SK-N-SH (cell line): ENCODE results near the gene ENDOV. TPM values are rescaled to one million over a fixed set of nuclear protein-coding genes. Genes with fewer than 3 reads are reported as not detected.

Experiments
- CTCF ChIA-PET: fragments of 300-600, 350-600 bp; formaldehyde crosslinking; extraction: SDS; loops from one replicate; lab custom pipeline; 2021; lab: Yijun Ruan, JAX
- POLR2A ChIA-PET: fragments of 350-600 bp; sonication (Branson Sonifier 250); formaldehyde crosslinking; extraction: SDS; loops from one replicate; lab custom pipeline; 2020; ENCODE audit warnings: antibody characterized with exemption, inconsistent platforms; lab: Yijun Ruan, JAX
- DNase-seq: peaks from one replicate; pipeline ENCODE4 v3.0.0; 2012
- H2AFZ ChIP-seq: fragments of 200-600 bp; sonication (generic); 2 replicates; pipeline ENCODE4 v1.8.1; 2016; ENCODE audit warnings: antibody characterized with exemption, mild to moderate bottlenecking, low read depth
- H3F3A ChIP-seq: fragments of 200-600 bp; sonication (generic); replicated peaks from 2 replicates; pipeline ENCODE3; 2016; ENCODE audit warnings: antibody characterized with exemption, mild to moderate bottlenecking; ENCODE audit not compliant: insufficient read depth
- H3K27ac ChIP-seq, 2 experiments: fragments of 200-500 bp in 1 of 2; fragments of 200-600 bp in 1 of 2; sonication (Bioruptor generic) in 1 of 2; sonication (generic), shearing (Covaris generic) in 1 of 2; 2 replicates each; pipeline versions ENCODE4 v1.5.1 to v1.6.1; 2014 to 2016; ENCODE audit warnings: low read depth in 2 of 2, inconsistent platforms in 1 of 2, low read length in 1 of 2, mild to moderate bottlenecking in 1 of 2, mixed read lengths in 1 of 2
- H3K27me3 ChIP-seq: fragments of 200-600 bp; sonication (generic), shearing (Covaris generic); 2 replicates; pipeline ENCODE4 v1.6.1; 2016; ENCODE audit warnings: mixed run types; ENCODE audit not compliant: insufficient read depth
- H3K36me3 ChIP-seq, 2 experiments: fragments of 200-500 bp in 1 of 2; fragments of 200-600 bp in 1 of 2; sonication (Bioruptor generic) in 1 of 2; sonication (generic) in 1 of 2; replicated peaks in 1 of 2; 2 replicates each; pipeline versions ENCODE3 to v1.5.1; 2014 to 2016; ENCODE audit warnings: low read length in 1 of 2, mild to moderate bottlenecking in 1 of 2; ENCODE audit not compliant: insufficient read depth in 2 of 2, control insufficient read depth in 1 of 2
- H3K4me1 ChIP-seq, 2 experiments: fragments of 200-500 bp in 1 of 2; fragments of 200-600 bp in 1 of 2; sonication (Bioruptor generic) in 1 of 2; sonication (generic), shearing (Covaris generic) in 1 of 2; 2 replicates each; pipeline versions ENCODE4 v1.5.1 to v1.6.1; 2014 to 2016; ENCODE audit warnings: low read depth in 1 of 2, low read length in 1 of 2, mixed run types in 1 of 2; ENCODE audit not compliant: insufficient read depth in 2 of 2, control insufficient read depth in 1 of 2
- H3K4me2 ChIP-seq: fragments of 200-600 bp; sonication (generic), shearing (Covaris generic); 2 replicates; pipeline ENCODE4 v1.6.1; 2017; ENCODE audit warnings: mixed run types
- H3K4me3 ChIP-seq, 2 experiments: fragments of 200-500 bp in 1 of 2; fragments of 200-600 bp in 1 of 2; sonication (Bioruptor generic) in 1 of 2; sonication (generic), shearing (Covaris generic) in 1 of 2; 2 replicates each; pipeline versions ENCODE4 v1.5.1 to v1.8.1; 2014 to 2016; ENCODE audit warnings: low read depth in 2 of 2, inconsistent platforms in 1 of 2, low read length in 1 of 2, mild to moderate bottlenecking in 1 of 2, mixed read lengths in 1 of 2, moderate library complexity in 1 of 2
- H3K79me2 ChIP-seq: fragments of 200-600 bp; sonication (generic); 2 replicates; pipeline ENCODE4 v1.8.1; 2017; ENCODE audit warnings: mild to moderate bottlenecking; ENCODE audit not compliant: insufficient read depth
- H3K9ac ChIP-seq: fragments of 200-600 bp; sonication (generic); 2 replicates; pipeline ENCODE4 v1.6.1; 2017; ENCODE audit warnings: mixed run types
- H3K9me2 ChIP-seq: fragments of 200-600 bp; sonication (generic); 2 replicates; pipeline ENCODE4 v1.6.1; 2017; ENCODE audit warnings: mixed run types
- H3K9me3 ChIP-seq: fragments of 200-600 bp; sonication (generic); 2 replicates; pipeline ENCODE4 v1.6.1; 2017; ENCODE audit warnings: mixed run types, mild to moderate bottlenecking, moderate library complexity
- H4K20me1 ChIP-seq: fragments of 200-600 bp; sonication (generic); 2 replicates; pipeline ENCODE4 v1.6.1; 2017; ENCODE audit warnings: mild to moderate bottlenecking, mixed run types; ENCODE audit not compliant: insufficient read depth
- CHD2 ChIP-seq: fragments of 150-350 bp; IDR thresholded peaks from 2 replicates; pipeline ENCODE4 v1.6.1; 2018; ENCODE audit warnings: low read length; ENCODE audit not compliant: partially characterized antibody
- EP300 ChIP-seq, 2 experiments: IDR thresholded peaks; 2 replicates each; pipeline versions ENCODE4 v1.4.0 to v1.6.1; 2012; ENCODE audit warnings: borderline replicate concordance in 1 of 2, low read depth in 1 of 2, low read length in 1 of 2
- GATA2 ChIP-seq: sonication (generic); formaldehyde crosslinking; IDR thresholded peaks from 2 replicates; pipeline ENCODE4 v1.5.0; 2020; ENCODE audit warnings: mild to moderate bottlenecking, missing genetic modification reagents
- MXI1 ChIP-seq: IDR thresholded peaks from 2 replicates; pipeline ENCODE4 v1.6.1; 2012; ENCODE audit warnings: mild to moderate bottlenecking, low read depth, low read length, improper control_type of control experiment
- RCOR1 ChIP-seq: fragments of 150-350 bp; IDR thresholded peaks from 2 replicates; pipeline ENCODE4 v1.6.1; 2017; ENCODE audit warnings: antibody characterized with exemption, low read length
- RXRA ChIP-seq: IDR thresholded peaks from 2 replicates; pipeline ENCODE4 v1.4.0; 2012; ENCODE audit warnings: low read depth, mild to moderate bottlenecking, borderline replicate concordance
- TAF1 ChIP-seq: IDR thresholded peaks from 2 replicates; pipeline ENCODE4 v1.6.1; 2012; ENCODE audit warnings: low read depth, mild to moderate bottlenecking, low read length, moderate library complexity, borderline replicate concordance
- TCF12 ChIP-seq: IDR thresholded peaks from 2 replicates; pipeline ENCODE4 v1.4.0; 2012
- TEAD4 ChIP-seq: IDR thresholded peaks from 2 replicates; pipeline ENCODE4 v1.4.0; 2012; ENCODE audit warnings: mild to moderate bottlenecking, borderline replicate concordance; ENCODE audit not compliant: insufficient read depth
- YY1 ChIP-seq: IDR thresholded peaks from 2 replicates; pipeline ENCODE4 v1.4.0; 2012; ENCODE audit warnings: low read depth, mild to moderate bottlenecking
- WGBS: methylation state at CpG from one replicate; pipeline ENCODE4 v1.1.6; 2017; ENCODE audit warnings: low lambda C conversion rate; 5-methylcytosine and 5-hydroxymethylcytosine counted together
- polyA plus RNA-seq, 3 experiments: library from polyadenylated mRNA; depleted of rRNA; stranded (reverse); fragments of >200 nt; gene quantifications; 2 replicates each; pipeline ENCODE4 v1.2.3, GENCODE V29; 2012
- TF ChIP-seq, protein P1 (sequence below): fragments of 200-600 bp; sonication (generic); IDR thresholded peaks from 2 replicates; pipeline ENCODE4 v1.6.1; 2017; ENCODE audit warnings: antibody characterized with exemption, mild to moderate bottlenecking, moderate library complexity
- TF ChIP-seq, protein P2 (sequence below): IDR thresholded peaks from 2 replicates; pipeline ENCODE4 v1.4.0; 2012; ENCODE audit warnings: low read depth, borderline replicate concordance
- TF ChIP-seq, protein P3 (sequence below): IDR thresholded peaks from 2 replicates; pipeline ENCODE4 v1.4.0; 2012; ENCODE audit warnings: low read depth
- TF ChIP-seq, protein P4 (sequence below): IDR thresholded peaks from 2 replicates; pipeline ENCODE4; 2012

Gene ENDOV
- polyA plus RNA-seq, 1 of the 3 experiments (the other 2 are of a cell fraction) = 83.6 TPM

DNA sequence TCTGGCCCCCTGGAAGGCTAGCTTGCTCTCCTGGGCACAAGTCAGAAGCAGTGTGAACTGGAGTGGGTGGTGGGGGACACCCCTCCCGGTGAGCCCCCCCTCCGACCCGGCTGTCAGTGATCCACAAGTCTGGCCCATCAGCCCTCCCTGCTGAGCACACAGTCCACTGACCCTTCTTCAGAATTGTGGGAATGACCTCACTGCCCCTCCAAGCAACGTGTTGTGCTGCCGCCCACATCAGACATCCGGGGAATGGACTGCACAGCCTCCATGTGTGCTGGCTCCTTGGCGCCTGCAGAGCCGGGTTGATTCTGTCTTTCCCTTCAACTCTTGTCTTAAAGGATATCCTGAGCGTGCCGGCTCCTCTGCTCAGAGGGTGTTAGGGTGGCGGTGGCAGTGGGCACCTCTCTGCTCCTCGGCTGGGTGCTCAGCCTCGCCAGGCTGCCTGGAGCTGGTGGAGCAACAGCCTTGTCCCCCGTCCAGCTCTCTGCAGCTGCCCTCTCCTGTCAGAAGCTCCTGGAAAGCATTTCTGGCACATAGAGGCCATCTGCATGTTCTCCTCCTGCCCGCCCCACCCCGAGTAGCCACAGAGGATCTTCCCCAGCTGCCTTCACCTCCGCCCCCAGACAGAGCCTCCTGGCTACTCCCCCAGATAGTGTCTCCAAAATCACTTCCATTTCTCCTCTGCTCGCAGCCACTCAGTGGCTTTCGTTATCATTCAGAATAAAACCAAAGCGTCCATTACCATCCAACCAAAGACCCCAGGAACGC, 41.7 kb downstream of the ENDOV start:
- no peaks in the 10 kb centered on the region for H3K9me2 ChIP-seq
- H3K4me1 ChIP-seq = peaks cover 0 to 32% of the 10 kb centered on the region in 2 experiments; a peak in 1 of 4 replicates
- no peaks in the 10 kb centered on the region for H3K36me3 ChIP-seq
- H3K9ac ChIP-seq = no peak overlapping the region
- H3K27me3 ChIP-seq = 0 out of 2 replicates have a peak, but pooled peaks cover 11% of the 10 kb centered on the region
- H3K4me2 ChIP-seq = no peak overlapping the region
- H4K20me1 ChIP-seq = no peaks in the 10 kb centered on the region
- H3K27ac ChIP-seq = no peak overlapping the region
- POLR2A ChIA-PET = interaction anchor here (2.5 kb wide), 1 partner anchor 8 kb away, joined by 24 read pairs; no protein-coding TSS in a partner anchor
- DNase-seq = no peak
- H3F3A ChIP-seq = peaks cover 5% of the 10 kb centered on the region
- TF ChIP-seq GATA2 (CRISPR knock-in tag) = no peak
- TF ChIP-seq RXRA = no peak
- no peak for TF ChIP-seq TCF12
- no peak for TF ChIP-seq MXI1
- TF ChIP-seq RCOR1 = no peak
- TF ChIP-seq, protein P1, sequence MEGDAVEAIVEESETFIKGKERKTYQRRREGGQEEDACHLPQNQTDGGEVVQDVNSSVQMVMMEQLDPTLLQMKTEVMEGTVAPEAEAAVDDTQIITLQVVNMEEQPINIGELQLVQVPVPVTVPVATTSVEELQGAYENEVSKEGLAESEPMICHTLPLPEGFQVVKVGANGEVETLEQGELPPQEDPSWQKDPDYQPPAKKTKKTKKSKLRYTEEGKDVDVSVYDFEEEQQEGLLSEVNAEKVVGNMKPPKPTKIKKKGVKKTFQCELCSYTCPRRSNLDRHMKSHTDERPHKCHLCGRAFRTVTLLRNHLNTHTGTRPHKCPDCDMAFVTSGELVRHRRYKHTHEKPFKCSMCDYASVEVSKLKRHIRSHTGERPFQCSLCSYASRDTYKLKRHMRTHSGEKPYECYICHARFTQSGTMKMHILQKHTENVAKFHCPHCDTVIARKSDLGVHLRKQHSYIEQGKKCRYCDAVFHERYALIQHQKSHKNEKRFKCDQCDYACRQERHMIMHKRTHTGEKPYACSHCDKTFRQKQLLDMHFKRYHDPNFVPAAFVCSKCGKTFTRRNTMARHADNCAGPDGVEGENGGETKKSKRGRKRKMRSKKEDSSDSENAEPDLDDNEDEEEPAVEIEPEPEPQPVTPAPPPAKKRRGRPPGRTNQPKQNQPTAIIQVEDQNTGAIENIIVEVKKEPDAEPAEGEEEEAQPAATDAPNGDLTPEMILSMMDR = no peak
- TF ChIP-seq, protein P2, sequence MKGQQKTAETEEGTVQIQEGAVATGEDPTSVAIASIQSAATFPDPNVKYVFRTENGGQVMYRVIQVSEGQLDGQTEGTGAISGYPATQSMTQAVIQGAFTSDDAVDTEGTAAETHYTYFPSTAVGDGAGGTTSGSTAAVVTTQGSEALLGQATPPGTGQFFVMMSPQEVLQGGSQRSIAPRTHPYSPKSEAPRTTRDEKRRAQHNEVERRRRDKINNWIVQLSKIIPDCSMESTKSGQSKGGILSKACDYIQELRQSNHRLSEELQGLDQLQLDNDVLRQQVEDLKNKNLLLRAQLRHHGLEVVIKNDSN = no peak
- TF ChIP-seq CHD2 = no peak
- TF ChIP-seq YY1 = no peak
- TF ChIP-seq, protein P3, sequence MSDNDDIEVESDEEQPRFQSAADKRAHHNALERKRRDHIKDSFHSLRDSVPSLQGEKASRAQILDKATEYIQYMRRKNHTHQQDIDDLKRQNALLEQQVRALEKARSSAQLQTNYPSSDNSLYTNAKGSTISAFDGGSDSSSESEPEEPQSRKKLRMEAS = no peak
- TF ChIP-seq, protein P4, sequence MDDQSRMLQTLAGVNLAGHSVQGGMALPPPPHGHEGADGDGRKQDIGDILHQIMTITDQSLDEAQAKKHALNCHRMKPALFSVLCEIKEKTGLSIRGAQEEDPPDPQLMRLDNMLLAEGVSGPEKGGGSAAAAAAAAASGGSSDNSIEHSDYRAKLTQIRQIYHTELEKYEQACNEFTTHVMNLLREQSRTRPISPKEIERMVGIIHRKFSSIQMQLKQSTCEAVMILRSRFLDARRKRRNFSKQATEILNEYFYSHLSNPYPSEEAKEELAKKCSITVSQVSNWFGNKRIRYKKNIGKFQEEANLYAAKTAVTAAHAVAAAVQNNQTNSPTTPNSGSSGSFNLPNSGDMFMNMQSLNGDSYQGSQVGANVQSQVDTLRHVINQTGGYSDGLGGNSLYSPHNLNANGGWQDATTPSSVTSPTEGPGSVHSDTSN = no peak
- TF ChIP-seq EP300 (IDR thresholded peaks at IDR 0.05; ENCODE audit: borderline replicate concordance in 1 of 2, low read depth in 1 of 2, low read length in 1 of 2) = no peak
- no peak for TF ChIP-seq TEAD4
- TF ChIP-seq TAF1 = no peak
- H3K9me3 ChIP-seq = no peaks in the 10 kb centered on the region
- 83% methylated on average over 15 of the region's 21 CpGs for WGBS
- CTCF ChIA-PET = interaction anchor here (1.1 to 3.4 kb wide), 2 partner anchors 16 to 30 kb away, joined by 4 to 15 read pairs; no protein-coding TSS in a partner anchor
- no peak overlapping the region for H3K4me3 ChIP-seq
- H3K79me2 ChIP-seq = peaks cover 6% of the 10 kb centered on the region; the same call in 1 of the 2 replicates
- no peak overlapping the region for H2AFZ ChIP-seq
